Activated CD4-positive, alpha-beta T cell treated with anti-CD3 and anti-CD28 coated beads, Interleukin-2, Interleukin-6, amounts not matched to agents 100 ng/mL and 50 ng/mL, durations not matched to agents 16 hours and 8 hours (primary cell): ENCODE results near the gene ALDOA.
"Not testable (repeated sequence)": the region's sequence is repeated elsewhere in the genome, so short reads cannot be mapped to it uniquely, and the experiment has no call there.

ENCODE experiments used
- DNase-seq: peaks from one replicate; pipeline ENCODE4 v3.0.0-alpha.2; 2020

Gene ALDOA

DNA sequence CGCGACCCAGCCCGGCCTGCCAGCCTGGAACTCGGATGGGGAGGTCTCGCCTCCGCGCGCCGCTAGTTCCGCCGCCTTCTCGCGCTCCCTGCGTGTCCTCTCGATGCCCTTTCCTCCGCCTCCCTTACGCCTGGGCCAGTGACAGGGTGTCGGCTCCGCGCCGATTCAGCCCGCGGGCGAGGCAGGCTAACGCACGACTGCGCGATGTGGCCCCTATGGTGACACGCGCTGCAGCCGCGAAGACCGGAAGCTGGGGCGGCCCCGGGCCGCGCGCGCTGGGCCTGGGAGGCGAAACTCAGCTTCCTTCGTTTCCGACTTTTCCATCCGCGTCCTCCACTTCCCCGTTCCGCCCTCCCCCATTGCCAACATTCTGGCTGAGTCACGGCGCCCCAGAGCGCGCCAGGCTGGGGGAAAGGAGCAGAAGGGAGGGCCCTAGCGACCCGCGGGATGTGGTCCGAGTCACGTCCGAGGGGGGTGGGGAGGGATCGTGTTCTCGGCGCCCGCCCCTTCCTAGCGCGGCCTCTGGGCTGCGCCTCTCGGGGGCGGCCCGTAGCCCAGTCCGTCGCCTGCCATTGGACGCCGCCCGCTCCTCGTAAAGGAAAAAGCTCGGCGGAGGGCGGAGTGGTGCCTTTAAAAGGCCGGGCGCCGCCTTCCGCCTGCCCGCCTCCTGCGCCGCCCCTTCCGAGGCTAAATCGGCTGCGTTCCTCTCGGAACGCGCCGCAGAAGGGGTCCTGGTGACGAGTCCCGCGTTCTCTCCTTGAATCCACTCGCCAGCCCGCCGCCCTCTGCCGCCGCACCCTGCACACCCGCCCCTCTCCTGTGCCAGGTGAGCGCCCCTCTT lies at the start of gene ALDOA:
TSS of gene ALDOA (plus strand) at position 659 of the 841 bp plus-strand sequence. CDS start 1,138 bp downstream, outside the sequence.
- DNase-seq, result peak; percentile 98

DNA sequence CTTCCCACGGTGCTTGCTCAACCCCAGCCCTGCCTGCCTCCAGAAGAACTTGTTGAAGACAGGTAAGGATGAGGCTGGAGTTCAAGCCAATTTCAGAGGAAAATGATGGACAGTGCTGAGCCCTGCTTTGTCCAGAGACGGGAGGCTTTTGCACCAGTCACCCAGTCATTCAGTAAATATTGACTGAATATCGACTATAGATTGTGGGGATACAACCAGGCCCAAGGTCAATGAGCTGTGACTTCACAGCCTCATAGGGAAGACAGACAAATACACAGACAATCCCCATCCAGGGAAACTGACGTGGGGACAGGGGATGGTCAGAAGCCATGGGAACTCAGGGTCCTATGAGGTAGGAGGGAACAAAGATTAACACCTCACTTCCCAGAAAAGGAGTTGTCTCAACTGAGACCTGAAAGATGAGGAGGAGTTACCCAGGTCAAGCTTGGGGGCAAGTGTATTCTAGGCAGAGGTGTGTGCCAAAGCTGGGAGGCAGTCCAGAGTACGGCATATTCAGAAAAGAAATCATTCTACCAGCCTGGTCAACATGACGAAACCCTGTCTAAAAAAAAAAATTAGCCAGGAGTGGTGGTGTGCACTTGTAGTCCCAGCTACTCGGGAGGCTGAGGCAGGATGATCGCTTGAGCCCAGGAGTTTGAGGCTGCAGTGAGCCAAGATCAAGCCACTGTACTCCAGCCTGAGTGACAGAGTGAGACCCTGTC lies 48.8 kb upstream of the ALDOA start:
- DNase-seq, result no peak

DNA sequence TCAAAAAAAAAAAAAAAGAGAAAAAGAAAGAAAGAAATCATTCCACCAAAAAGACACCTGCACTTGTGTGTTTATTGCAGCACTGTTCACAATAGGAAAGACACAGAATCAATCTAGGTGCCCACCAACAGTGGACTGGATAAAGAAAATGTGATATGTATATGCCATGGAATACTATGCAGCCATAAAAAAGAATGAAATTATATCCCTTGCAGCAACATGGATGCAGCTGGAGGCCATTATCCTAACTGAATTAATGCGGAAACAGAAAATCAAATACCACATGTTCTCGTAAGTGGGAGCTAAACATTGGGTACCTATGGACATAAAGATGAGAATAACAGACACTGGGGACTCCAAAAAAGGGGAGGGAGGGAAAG lies 48.3 kb upstream of the ALDOA start:
- no peak for DNase-seq

DNA sequence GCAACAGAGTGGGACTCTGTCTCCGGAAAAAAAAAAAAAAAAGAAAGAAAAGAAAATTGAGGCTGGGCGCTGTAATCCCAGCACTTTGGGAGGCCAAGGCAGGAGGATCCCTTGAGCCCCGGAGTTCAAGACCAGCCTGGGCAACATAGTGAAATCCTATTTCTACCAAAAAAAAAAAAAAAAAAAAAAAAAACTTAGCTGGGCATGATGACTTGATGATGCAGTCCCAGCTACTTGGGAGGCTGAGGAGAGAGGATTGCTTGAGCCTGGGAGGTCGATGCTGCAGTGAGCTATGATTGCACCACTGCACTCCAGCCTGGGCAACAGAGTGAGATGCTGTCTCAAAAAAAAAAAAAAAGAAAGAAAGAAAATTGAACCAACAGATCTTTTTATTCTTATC lies 47.6 kb upstream of the ALDOA start:
- DNase-seq, result not testable (repeated sequence)

- DNase-seq, result no peak
Observed at GRCh38 chr16:30018731-30019158, 46.8 kb upstream of the ALDOA start.

DNA sequence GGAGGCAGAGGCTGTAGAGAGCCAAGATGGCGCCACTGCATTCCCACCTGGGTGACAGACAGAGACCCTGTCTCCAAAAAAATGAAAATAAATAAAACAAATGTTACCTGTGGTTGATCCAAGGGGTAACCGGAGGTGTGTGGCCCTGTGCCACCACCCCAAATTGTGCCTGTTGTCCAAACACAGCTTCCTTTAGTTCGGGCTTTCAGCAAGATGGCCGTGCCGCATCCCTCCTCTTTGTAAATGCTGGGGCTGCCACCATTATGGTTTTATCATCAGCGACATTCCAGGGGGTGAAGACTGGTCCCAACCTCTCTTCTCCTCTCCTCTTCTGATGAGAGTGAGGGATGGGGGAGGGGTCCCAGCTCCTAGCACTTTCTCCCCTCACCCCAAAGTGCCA lies 42.7 kb upstream of the ALDOA start, which contains the start of gene C16orf92:
TSS of gene C16orf92 (plus strand) at position 312 of the 400 bp plus-strand sequence. CDS start 143 bp downstream, outside the sequence.
- no peak for DNase-seq

GRCh38 chr16:30023586-30023985 lies 42.0 kb upstream of the ALDOA start:
- no peak for DNase-seq

GRCh38 chr16:30024451-30024850 lies 41.1 kb upstream of the ALDOA start:
- DNase-seq, result no peak

- no peak for DNase-seq
Observed at GRCh38 chr16:30025156-30025555, 40.4 kb upstream of the ALDOA start.

DNA sequence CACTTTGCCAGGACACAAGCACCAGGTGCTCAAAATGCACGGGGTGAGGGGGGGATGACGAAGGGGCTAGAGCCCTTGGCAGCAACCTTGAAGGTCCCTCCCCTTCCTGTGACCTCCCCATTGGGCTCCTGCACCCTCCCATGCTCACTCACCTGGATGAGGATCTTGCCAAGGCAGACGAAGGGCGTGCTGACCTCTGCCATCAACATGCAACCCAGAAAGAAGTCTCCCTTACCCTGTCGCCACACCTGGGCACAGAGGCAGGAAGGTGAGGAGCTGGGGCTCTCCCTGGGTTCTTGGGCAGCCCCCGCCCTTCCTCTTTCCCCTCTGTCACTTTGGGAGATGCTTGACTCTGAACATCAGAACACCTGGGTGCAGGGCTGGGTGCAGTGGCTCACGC lies 40.0 kb upstream of the ALDOA start:
- no peak for DNase-seq

DNA sequence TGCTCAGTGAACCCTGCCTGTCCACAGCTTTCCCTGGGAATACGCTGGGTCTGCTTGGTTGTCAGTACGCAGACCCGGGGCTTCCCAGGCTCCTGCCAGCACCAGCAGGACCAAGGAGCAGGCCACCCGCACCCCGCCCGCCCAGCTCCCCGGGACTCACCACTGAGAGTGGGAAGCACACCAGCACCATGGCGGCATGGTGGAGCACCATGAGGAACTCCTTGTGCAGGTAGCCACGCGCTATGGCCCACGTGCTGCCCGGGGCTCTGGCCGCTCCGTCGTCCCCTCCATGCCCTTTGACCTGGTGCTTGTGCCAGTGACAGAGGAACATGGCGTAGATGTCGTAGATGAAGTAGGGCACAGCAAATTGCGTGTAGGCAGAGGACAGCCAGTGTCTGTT lies 39.1 kb upstream of the ALDOA start:
- DNase-seq, result no peak

DNA sequence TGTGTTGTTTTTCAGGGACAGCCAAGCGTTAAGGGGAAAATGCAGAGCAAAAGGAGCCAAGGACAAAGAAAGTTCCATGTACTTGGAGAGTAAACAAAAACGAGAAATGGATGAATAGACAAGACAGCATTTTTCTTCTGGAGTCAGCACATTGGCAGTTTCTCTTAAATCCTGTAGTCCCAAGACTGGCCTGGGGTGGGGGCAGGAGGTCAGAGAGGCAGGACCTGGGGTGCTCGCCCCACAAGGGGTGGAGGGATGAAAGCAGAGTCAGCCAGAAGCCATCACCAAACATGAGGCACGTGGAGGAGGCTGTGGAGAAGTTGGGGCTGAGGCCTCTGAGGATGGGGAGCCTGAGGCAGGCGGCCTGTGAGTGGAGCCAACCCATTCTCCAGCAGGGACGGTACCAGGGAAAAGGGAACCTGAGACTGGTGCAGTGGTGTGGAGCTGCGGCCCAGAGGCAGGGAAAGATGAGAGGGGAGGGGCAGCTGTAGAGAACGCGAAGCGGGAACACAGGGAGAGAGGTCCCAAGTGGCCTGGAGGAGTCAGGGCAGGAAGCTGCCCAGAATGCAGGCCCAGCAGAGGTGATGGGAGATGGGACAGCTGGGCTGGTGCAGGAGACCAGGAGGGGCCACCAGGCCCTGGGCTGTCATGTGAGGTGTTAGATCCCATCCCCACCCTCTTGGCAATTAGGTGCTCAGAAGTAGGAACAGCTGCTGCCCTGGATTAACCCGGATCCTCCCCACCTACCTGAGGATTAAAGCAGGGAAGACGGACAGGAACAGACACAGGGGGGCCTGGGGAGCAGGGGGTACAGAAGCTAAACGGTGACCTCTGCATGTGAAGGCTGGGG lies 37.7 kb upstream of the ALDOA start:
- DNase-seq, result no peak

DNA sequence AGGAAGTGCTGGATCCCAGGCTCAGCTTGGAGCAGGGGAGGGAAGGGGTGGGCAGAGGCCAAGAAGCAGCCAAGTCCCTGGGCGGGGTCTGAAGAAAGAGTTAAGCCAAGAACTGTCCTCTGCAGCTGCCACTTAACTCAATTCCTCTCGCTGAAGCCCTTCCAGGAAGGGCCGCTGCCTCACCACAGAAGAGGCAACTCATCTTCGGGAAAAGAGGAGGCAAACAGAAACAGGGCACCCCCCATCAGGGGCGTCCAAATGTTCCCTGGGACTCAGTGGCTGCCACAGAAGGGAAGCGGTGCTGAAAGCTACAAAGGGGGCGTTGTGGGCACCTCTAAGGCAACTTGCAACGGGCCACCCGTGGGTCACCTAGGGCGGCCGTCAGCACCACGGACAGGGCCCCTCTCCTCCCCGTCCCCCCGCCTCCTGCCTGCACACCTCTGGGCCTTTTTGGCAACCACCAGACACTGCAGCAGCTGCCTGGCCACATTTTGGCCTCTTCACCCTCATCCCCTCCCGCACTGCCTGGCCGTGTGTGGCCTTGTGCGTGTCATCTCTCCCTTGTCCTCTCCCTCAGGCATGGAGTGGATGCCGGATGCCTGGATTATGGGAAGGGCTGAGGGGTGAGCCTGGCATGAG lies 37.0 kb upstream of the ALDOA start:
- no peak for DNase-seq

DNA sequence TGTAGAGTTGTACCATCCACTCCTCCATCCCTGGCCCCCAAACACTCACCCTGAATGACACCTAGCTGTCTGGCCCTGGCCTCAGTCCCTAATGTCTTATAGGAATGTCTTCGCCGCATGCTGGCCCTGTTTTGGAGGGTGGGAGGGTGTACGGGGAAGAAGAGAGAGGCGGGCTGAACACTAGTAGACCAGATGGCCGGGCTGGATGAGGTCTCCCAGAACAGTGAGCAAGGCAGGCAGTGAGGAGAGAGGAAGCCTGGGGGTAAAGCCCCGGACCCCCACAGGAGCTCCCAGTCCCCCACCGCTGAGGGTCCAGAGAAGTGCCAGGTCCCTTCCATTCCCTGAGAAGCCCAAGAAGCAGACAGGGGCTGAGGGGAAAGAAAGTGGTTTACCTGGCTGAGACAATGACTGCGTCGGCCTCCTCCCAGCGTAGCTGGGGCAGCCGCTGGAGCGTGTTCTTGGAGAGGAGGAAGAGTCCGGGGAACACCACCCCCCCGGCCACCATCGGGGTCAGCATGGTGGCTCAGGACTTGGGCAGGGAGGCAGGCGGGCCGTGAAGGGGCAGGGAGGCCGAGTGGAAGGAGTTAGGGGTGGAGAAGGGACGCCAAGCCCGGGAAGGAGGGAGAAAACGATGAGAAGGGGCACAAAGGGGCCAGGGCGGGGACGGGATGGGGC lies 35.4 kb upstream of the ALDOA start:
- DNase-seq, result no peak

DNA sequence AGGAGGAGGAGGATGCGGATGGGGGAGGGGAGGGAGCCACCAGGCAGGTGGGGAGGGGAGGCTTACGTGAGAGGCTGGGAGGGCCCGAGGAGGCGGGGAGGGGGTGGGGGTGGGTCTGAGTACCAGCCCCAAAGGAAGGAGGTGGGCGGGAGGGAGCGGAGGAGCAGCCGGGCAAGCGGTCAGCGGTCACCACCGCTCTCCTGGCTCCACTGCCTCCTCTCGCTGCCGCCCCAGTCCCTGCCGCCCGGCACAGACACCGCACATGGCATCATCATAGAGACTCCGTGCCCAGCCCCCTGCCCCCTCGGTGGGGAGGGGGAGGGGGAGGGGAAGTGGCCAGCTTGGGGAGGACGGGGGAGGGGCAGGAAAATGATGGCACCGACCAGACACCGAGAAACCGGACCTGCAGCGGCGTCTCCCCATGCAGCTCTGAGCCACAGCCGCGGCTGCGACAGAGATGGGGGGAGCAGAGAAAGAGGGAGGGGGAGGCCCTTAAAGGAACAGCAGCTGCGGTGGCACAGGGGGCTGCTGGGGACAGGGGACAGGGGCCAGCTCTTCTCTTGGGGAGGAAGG lies 34.6 kb upstream of the ALDOA start, which contains the start of gene TLCD3B:
TSS of gene TLCD3B (minus strand) at position 431 of the 573 bp plus-strand sequence. CDS start 744 bp downstream, outside the sequence.
- no peak for DNase-seq

DNA sequence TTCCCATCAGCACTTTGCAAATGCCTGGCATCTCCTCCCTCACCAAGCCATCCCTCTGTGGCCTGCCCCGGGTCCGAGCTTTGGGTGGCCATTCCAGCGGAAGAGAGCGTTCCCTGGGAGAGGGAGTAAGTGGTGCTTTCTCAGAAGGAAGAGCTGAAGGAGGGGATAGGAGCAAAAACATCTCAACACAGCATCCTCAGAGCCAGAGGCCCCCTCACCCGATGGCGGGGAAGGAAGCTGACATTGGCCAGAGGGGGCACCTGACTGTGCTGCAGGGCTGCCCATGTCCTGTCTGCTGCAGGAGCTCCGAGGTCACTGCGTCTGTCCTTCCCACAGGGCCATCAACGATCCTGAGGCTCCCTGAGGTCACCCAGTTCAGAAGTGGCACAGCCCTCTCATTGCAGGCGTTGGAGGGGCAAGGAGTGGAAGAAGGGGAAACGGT lies 34.1 kb upstream of the ALDOA start:
- no peak for DNase-seq

- DNase-seq, result peak; percentile 81
Observed at GRCh38 chr16:30032083-30032819, 33.3 kb upstream of the ALDOA start.

- DNase-seq, result peak; percentile 24
Observed at GRCh38 chr16:30033270-30033669, 32.3 kb upstream of the ALDOA start.

DNA sequence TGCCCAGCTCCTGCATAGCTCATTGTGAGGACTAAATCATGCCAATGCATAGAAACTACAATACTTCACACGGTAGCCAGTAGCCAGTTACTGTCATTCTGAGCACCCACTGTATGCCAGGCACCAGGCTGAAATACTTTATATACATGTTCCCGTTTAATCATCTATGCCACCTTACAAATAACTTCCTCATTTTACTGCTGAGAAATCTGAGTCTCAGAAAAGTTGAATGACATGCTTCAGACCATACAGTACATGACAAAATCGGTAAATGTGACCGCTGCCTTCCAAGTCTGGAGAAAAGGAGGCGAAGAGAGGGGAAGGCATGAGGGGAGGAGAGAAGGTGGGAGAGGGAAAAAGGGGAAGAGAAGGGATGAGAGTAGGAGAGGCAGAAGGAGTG lies 25.3 kb upstream of the ALDOA start:
- DNase-seq, result no peak

- DNase-seq, result not testable (repeated sequence)
Observed at GRCh38 chr16:30040690-30041089, 24.9 kb upstream of the ALDOA start.

DNA sequence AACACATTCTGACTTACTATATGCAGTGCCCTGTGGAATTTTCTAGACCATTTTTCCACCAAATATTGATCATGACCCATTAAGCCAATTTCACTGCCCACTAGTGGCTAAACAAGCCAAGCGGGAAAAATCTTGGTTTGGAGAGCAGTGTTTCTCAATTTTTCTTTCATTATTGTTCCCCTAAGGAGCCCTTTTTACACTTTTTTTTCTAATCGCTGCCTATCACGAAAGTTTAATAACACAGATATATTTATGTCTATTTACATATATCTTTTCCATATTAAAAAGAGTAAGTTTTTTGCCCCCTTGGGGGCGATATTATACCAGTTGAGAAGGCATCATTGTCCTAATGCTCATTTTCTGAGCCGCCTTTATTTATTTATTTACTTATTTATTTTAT lies 23.7 kb upstream of the ALDOA start:
- no peak for DNase-seq
